CD4-positive, alpha-beta T cell (primary cell): ENCODE data around the gene CROCC2. TPM values are rescaled to one million over a fixed set of nuclear protein-coding genes. Genes with fewer than 3 reads are reported as not detected.

ENCODE experiments used
- ATAC-seq: fragments of 200-7000 bp; cut with Tn5 transposase; one replicate; pipeline ENCODE4 v1.10.0; 2022; ENCODE audit warnings: mild to moderate bottlenecking; ENCODE audit not compliant: poor library complexity
- CTCF ChIA-PET: fragments of 350-600 bp; sonication (Branson Sonifier 250); formaldehyde crosslinking; loops from one replicate; lab custom pipeline; 2021; ENCODE audit warnings: antibody characterized with exemption, inconsistent platforms; lab: Charles Lee
- POLR2A ChIA-PET: fragments of 350-600 bp; sonication (Branson Sonifier 250); formaldehyde crosslinking; loops from one replicate; lab custom pipeline; 2021; ENCODE audit warnings: antibody characterized with exemption, inconsistent platforms; lab: Charles Lee
- DNase-seq, 14 experiments: peaks; one replicate each; pipeline ENCODE4 v3.0.0-alpha.2; 2013 to 2020; ENCODE audit warnings: mixed read lengths in 2 of 14
- H3K27ac ChIP-seq, 2 donors: one replicate each; pipeline versions ENCODE4 v1.5.1 to v1.7.0; 2013; ENCODE audit warnings: low read length in 2 of 2, low read depth in 1 of 2, mild to moderate bottlenecking in 1 of 2
- H3K27me3 ChIP-seq, 2 experiments: 1 replicate in 1 of 2; 2 replicates in 1 of 2; pipeline versions ENCODE4 v1.6.1 to v1.7.0; 2013; ENCODE audit warnings: low read length in 2 of 2, control low read depth in 1 of 2, mild to moderate bottlenecking in 1 of 2, moderate library complexity in 1 of 2; ENCODE audit not compliant: insufficient read depth in 2 of 2, control insufficient read depth in 1 of 2
- H3K36me3 ChIP-seq: one replicate; pipeline ENCODE4 v1.6.1; 2013; ENCODE audit warnings: low read length, control low read depth; ENCODE audit not compliant: insufficient read depth
- H3K4me1 ChIP-seq: one replicate; pipeline ENCODE4 v1.6.1; 2013; ENCODE audit warnings: low read length, control low read depth; ENCODE audit not compliant: insufficient read depth
- H3K4me3 ChIP-seq: one replicate; pipeline ENCODE4 v1.5.1; 2013; ENCODE audit warnings: mild to moderate bottlenecking, low read length, moderate library complexity
- H3K9me3 ChIP-seq, 2 experiments: 1 replicate in 1 of 2; 2 replicates in 1 of 2; pipeline versions ENCODE4 v1.6.1 to v1.7.0; 2013; ENCODE audit warnings: low read length in 2 of 2, mild to moderate bottlenecking in 2 of 2, control low read depth in 1 of 2, moderate library complexity in 1 of 2; ENCODE audit not compliant: control insufficient read depth in 1 of 2, insufficient read depth in 1 of 2
- H3K27ac Mint-ChIP-seq: one replicate; pipeline ENCODE4 v1.8.0; 2020; ENCODE audit warnings: mixed read lengths
- H3K27me3 Mint-ChIP-seq: one replicate; pipeline ENCODE4 v1.8.0; 2021; ENCODE audit warnings: mixed read lengths
- H3K36me3 Mint-ChIP-seq: one replicate; pipeline ENCODE4 v1.8.0; 2021; ENCODE audit warnings: low read depth, mixed read lengths
- H3K4me1 Mint-ChIP-seq: one replicate; pipeline ENCODE4 v1.8.0; 2021; ENCODE audit warnings: low read depth, mixed read lengths
- H3K4me3 Mint-ChIP-seq: one replicate; pipeline ENCODE4 v1.8.0; 2020; ENCODE audit warnings: mild to moderate bottlenecking, mixed read lengths
- H3K9me3 Mint-ChIP-seq: one replicate; pipeline ENCODE4 v1.8.0; 2020; ENCODE audit warnings: mixed read lengths
- intact Hi-C, 2 experiments: fragments of 100-400 bp; cut with DNase I in 1 of 2; cut with micrococcal nuclease in 1 of 2; formaldehyde crosslinking; loops; one replicate each; pipeline versions ENCODE4 v1.15.1 to v1.9.0; 2023 to 2025; cut with DNase I, micrococcal nuclease
- total RNA-seq, 174 experiments: library from RNA in 2 of 174; stranded (reverse) in 2 of 174; gene quantifications; one replicate each; pipeline ENCODE4 v1.2.3 and lab custom pipeline; 2021 to 2026
- TF ChIP-seq, protein P1 (sequence below): fragments of 200-600 bp; IDR thresholded peaks from one replicate; pipeline ENCODE4 v1.8.0; 2022; ENCODE audit warnings: antibody characterized with exemption, mild to moderate bottlenecking

Gene CROCC2
- total RNA-seq, 2 experiments from 2014 or later = not detected

GRCh38 chr2:241007880-241008710, 102.0 kb downstream of the CROCC2 start:
- peaks cover 21 to 32% of the 10 kb centered on the region in 2 experiments for H3K9me3 ChIP-seq
- H3K27ac ChIP-seq = no peak overlapping the region
- no peaks in the 10 kb centered on the region for H3K27me3 Mint-ChIP-seq
- ChIA-PET CTCF (no interaction called here), POLR2A (no interaction called here)
- H3K36me3 Mint-ChIP-seq = peaks cover 19% of the 10 kb centered on the region
- H3K27ac Mint-ChIP-seq = peak overlapping the region; percentile 90
- intact Hi-C loops = no loop called here
- H3K4me3 ChIP-seq = no peak overlapping the region
- peaks cover 35% of the 10 kb centered on the region for H3K4me1 Mint-ChIP-seq
- TF ChIP-seq, protein P1, sequence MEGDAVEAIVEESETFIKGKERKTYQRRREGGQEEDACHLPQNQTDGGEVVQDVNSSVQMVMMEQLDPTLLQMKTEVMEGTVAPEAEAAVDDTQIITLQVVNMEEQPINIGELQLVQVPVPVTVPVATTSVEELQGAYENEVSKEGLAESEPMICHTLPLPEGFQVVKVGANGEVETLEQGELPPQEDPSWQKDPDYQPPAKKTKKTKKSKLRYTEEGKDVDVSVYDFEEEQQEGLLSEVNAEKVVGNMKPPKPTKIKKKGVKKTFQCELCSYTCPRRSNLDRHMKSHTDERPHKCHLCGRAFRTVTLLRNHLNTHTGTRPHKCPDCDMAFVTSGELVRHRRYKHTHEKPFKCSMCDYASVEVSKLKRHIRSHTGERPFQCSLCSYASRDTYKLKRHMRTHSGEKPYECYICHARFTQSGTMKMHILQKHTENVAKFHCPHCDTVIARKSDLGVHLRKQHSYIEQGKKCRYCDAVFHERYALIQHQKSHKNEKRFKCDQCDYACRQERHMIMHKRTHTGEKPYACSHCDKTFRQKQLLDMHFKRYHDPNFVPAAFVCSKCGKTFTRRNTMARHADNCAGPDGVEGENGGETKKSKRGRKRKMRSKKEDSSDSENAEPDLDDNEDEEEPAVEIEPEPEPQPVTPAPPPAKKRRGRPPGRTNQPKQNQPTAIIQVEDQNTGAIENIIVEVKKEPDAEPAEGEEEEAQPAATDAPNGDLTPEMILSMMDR = no peak
- no peaks in the 10 kb centered on the region for H3K36me3 ChIP-seq
- peaks cover 14% of the 10 kb centered on the region for H3K9me3 Mint-ChIP-seq
- no peak overlapping the region for H3K4me3 Mint-ChIP-seq
- H3K27me3 ChIP-seq = peaks cover 0 to 3% of the 10 kb centered on the region in 2 experiments
- H3K4me1 ChIP-seq = peaks cover 44% of the 10 kb centered on the region
- DNase-seq (peak in 1 of 14 experiments; percentile 10), ATAC-seq (no peak)

- ChIA-PET CTCF (no interaction called here), POLR2A (interaction anchor here (1.3 kb wide), 1 partner anchor 27 kb away, joined by 5 read pairs; no protein-coding TSS in a partner anchor)
- Mint-ChIP-seq H3K4me1 (peaks cover 38% of the 10 kb centered on the region), H3K27me3 (no peaks in the 10 kb centered on the region), H3K27ac (peak overlapping the region; percentile 90), H3K4me3 (no peak overlapping the region), H3K9me3 (peaks cover 14% of the 10 kb centered on the region), H3K36me3 (peaks cover 17% of the 10 kb centered on the region)
- Histone ChIP-seq H3K36me3 (no peaks in the 10 kb centered on the region), H3K27ac (peak overlapping the region in 1 of 2 donors; percentile 59), H3K4me1 (peaks cover 44% of the 10 kb centered on the region), H3K4me3 (no peak overlapping the region), H3K9me3 (peaks cover 19 to 26% of the 10 kb centered on the region in 2 experiments), H3K27me3 (peaks cover 0 to 3% of the 10 kb centered on the region in 2 experiments)
- peak in 1 of 14 experiments; percentile 10 for DNase-seq
- ATAC-seq = no peak
- TF ChIP-seq, protein P1 = no peak
- intact Hi-C loops = no loop called here
Measured at GRCh38 chr2:241008711-241009121, 102.6 kb downstream of the CROCC2 start.

DNA sequence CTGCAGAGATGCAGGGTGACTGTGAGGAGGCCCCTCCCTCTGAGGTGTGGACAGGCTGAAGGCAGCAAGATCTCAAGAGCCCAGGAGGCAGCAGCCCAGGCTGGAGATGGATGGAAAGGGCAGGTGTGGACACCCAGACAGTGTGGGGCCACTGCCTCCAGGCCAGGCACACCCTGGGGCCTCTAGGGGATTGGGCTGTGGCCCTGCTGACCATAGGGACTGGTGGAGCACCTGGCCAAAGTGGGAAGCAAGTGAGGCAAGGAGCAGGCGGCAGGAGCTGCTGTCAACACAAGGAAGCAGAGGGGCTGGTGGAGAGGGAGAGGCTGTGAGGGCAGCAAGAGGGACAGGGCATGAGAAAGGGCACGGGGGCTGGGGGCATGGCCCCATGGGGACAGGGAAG, 103.1 kb downstream of the CROCC2 start:
- Mint-ChIP-seq H3K4me1 (peaks cover 39% of the 10 kb centered on the region), H3K4me3 (peak overlapping the region; percentile 56), H3K27me3 (no peaks in the 10 kb centered on the region), H3K27ac (peak overlapping the region; percentile 90), H3K36me3 (peaks cover 12% of the 10 kb centered on the region), H3K9me3 (peaks cover 10% of the 10 kb centered on the region)
- ATAC-seq (no peak), DNase-seq (peak in 1 of 14 experiments; percentile 10)
- intact Hi-C loops = no loop called here
- H3K27me3 ChIP-seq = peaks cover 0 to 3% of the 10 kb centered on the region in 2 experiments
- H3K27ac ChIP-seq = peak overlapping the region; percentile 49 to 59
- TF ChIP-seq, protein P1 = no peak
- no peaks in the 10 kb centered on the region for H3K36me3 ChIP-seq
- POLR2A ChIA-PET = interaction anchor here (1.0 to 2.0 kb wide), 7 partner anchors 11 to 310 kb away, joined by 3 to 7 read pairs (median 5); partner anchors contain the start of genes MTERF4 and PPP1R7
- peaks cover 14 to 22% of the 10 kb centered on the region in 2 experiments for H3K9me3 ChIP-seq
- peak overlapping the region; percentile 34 for H3K4me3 ChIP-seq
- CTCF ChIA-PET = no interaction called here
- H3K4me1 ChIP-seq = peaks cover 44% of the 10 kb centered on the region
